Middle frontal gyrus (tissue), 1 donor: ENCODE results near the gene PNPT1.
"Not testable (repeated sequence)": the region's sequence is repeated elsewhere in the genome, so short reads cannot be mapped to it uniquely, and the experiment has no call there.

Experiments
- DNase-seq: peaks from one replicate; pipeline ENCODE4 v3.0.0-alpha.2; 2015; ENCODE audit warnings: low spot score; ENCODE audit errors: extremely low spot score

The PNPT1 gene

DNA sequence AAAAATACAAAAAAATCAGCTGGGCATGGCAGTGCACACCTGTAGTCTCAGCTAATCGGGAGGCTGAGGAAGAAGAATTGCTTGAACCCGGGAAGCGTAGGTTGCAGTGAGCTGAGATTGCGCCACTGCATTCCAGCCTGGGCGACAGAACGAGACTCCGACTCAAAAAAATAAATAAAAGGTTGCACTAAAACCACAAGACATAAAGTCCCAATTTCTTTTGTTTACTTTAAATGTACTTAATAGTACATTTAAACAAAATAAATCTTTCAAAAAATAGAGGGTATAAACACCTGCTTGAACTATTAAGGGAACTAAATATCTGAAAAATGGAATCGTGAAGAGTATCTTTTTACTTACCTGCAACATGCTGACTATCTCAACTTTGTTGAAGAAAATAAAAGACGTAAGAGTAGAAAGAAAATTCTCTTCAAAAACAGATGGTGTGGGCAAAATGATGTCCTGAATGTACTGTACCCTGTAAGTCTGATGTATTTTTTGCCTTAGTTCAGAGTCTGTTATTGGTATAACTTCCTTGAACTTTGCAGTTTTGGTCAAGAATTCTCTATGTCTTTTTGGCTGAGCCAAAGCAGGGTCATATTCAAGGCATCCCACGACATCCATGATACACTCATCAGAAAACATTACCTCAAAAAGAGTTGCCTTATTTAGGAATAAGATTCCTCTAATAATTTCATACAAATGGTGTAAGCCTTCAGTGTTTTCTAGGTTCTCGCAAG lies 95.4 kb downstream of the PNPT1 start:
- no peak for DNase-seq

DNA sequence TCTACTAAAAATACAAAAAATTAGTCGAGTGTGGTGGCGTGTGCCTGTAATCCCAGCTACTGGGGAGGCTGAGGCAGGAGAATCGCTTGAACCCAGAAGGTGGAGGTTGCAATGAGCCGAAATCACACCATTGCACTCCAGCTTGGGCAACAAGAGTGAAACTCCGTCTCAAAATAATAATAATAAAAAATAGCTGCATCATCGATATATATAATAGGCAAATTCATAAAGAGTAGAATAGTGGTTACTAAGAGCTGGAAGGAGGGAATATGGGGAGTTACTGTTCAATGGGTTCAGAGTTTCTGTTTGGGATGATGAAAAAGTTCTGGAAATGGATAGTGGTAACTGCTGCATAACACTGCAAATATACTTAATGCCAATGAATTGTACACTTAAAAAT lies 96.8 kb downstream of the PNPT1 start:
- not testable (repeated sequence) for DNase-seq

DNA sequence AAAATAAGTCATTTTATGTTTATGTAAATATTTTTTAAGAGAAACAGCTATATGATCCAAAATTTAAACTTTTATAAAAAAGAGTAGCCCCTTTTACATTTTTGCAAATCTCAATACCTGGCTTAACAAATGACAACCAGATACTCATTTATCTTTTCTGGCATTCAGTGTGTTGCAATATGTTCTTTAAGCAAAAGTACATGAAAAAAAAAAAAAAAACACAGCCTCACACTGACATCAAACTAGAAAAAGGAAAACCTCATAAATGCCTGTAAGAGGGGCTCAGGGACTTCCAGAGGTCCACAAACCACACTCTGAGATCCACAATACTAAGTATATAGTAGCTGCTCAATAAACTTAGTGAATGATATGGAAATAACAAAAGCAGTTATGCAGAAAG lies 98.1 kb downstream of the PNPT1 start:
- DNase-seq = no peak

DNA sequence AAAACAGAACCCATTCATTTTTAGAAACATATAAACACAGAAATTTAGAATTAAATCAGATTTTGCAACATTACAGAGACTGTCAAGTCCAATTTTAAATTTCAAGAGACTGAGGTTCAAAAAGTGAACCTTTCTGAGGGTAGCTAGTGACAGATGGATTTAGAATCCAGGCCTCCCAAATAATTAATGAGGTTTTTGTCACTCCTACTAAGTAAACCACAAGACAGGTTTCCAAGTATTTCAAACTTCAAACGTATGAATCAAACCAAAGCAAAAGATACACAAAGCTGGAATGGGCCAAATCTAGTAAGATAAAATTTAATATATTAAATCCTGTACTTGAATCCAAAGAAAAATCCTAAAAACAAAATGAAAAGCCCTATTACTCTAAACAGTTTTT lies 101.5 kb downstream of the PNPT1 start:
- no peak for DNase-seq

DNA sequence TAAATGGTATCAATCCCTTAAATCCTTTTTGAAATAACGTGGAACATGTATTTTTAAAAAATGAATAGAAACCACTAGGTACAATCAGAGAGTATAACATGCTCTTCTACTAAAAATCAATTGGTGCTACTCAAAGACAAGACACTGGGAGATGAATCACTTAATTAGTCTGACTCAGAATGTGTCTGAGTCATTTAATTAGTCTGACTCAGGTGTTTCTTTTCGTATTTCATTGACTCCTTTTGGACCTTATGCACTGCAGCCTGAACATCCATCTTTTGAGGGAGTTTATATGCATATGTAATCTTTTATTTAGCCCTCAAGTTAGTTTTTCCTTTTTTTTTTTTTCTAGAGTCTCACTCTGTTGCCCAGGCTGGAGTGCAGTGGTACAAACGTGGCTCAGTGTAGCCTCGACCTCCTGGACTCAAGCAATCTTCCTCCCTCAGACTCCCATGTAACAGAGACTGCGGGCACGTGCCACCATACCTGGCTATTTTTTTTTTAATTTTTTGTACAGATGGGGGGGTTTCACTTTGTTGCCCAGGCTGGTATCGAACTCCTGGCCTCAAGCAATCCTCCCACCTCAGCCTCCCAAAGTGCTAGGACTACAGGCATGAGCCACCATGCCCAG lies 102.7 kb downstream of the PNPT1 start:
- DNase-seq = no peak

DNA sequence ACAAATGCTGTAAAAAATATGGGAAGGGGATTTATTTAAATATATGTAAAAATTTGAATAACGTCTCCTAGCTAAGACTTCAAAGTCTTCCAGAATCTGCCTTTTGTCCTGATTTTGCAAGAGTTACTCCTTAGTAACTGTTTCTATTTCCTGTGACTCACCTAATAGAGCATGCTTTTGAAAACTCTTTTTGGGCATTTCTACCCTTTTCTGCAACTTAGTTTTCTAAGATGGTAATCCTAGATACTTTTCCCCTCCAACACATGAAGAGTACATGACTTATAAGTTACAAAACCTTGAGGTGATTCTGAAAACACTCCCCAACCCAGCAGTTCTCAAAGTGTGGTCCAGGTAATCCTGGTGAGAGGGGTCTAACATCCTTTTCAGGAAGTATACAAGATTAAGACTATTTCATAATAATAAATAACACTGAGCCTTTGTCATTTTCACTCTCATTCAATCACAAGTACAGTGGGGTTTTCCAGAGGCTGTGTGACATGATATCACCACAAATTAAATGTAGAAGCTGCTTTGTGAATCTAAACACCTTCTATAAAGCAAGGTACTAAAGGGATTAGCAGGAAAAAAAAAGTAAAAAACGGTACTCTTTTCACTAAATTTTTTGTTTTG lies 108.1 kb downstream of the PNPT1 start:
- no peak for DNase-seq
